LoVo (cell line): ENCODE data around the gene FGF14.

Source experiments
- DNase-seq: peaks from one replicate; pipeline ENCODE4 v3.0.0-alpha.2; 2016; ENCODE audit warnings: low spot score

FGF14 gene

DNA sequence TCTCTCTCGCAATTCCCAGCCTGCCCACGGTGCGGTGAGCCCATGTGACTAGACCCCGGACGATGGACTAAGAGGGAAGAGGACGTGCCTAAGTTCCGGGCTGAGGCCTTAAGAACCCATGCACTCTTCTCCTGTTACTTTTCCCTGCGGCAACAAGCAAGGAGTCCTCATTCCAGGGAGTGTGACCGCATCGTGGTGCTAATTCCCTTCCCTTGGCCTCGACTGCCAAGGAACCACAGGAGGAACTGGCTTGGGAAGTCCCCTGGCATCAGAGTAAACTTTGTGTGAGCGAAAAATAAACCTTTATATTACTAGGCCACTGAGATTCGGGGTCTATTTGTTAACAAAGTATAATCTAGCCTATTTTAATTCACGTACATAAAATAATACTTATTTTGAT is 34.0 kb downstream of the FGF14 start:
- DNase-seq = no peak

- no peak for DNase-seq
These were observed 40.7 kb downstream of the FGF14 start for GRCh38 chr13:102361113-102361512.

DNA sequence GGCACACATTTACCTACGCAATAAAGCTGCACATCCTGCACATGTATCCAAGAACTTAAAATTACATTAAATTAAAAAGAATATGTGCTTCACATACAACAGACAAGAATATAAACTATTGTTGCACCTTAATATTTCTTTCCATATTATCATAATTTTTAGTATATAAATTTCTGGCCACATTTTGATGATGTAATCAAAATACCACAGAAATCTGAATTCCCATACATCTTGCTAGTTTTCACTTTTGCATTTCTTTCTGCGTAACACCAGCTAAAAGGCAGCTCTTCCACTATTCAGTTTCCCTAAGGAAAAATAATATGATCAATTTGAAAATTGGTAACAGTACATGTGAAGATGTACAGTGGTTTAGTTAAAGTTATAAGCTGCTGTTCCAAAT is 42.6 kb downstream of the FGF14 start:
- no peak for DNase-seq

DNA sequence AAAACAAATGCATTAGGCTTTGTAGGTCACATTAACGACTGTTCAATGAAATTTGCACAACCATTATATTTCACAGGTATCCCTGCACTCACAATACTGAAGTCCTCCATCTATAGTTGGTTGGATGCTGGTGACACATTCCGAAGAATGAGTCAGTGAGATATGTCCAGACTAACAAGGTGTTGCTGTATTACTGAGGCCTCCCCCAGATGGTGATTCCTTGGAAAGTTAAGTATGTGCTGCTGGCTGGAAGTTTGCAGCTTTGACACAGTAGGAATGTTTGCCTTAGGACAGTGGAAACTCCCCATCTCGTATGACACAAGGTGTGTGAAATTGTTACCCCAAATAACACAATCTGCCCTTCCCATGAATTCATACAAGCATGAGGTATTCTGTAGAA is 46.6 kb downstream of the FGF14 start:
- DNase-seq = no peak

DNA sequence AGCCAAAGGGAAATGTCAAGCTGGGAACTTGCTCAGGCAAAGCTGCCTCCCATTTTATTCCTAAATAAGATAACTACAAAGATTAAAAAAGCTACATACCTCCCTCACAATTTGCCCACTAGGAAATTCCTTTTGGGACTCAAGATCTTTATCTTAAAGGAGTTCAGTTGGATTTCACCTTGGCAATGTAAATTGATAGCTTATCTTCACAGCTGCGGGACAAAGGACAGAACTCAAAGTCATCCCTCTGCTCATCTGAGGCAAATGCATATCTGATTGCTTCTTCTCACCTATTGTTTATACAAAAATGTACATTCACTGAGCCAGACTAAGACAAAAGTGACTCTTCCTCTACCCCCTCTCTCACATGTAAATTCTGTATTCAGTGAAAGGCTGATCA is 47.8 kb downstream of the FGF14 start:
- DNase-seq = no peak

GRCh38 chr13:102351521-102351920 is 50.3 kb downstream of the FGF14 start:
- DNase-seq = no peak

GRCh38 chr13:102347490-102347889 is 54.4 kb downstream of the FGF14 start:
- no peak for DNase-seq

GRCh38 chr13:102346769-102347168 is 55.1 kb downstream of the FGF14 start:
- no peak for DNase-seq

GRCh38 chr13:102344410-102344809 is 57.4 kb downstream of the FGF14 start:
- DNase-seq = no peak

- DNase-seq = no peak
These were observed 68.3 kb downstream of the FGF14 start for GRCh38 chr13:102333320-102334198.

DNA sequence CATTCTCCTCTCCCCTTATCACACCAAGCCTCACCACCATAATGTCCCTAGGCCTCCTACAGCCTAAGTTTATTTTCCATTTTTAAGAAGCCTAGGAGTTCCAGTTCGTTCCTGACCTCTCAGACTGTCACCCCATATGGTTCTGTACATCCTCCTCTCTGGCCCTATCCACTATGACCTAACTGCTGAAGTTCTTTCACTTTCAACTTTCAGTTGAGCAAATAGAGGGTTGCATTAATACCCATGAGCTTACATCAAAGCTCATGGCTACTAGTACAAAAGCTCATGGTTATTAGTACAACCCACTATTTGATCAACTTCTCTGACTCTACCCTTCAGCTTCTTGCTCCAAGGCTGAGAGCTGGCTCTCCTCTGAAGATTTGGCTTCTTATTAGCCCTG is 72.9 kb downstream of the FGF14 start:
- DNase-seq = no peak

DNA sequence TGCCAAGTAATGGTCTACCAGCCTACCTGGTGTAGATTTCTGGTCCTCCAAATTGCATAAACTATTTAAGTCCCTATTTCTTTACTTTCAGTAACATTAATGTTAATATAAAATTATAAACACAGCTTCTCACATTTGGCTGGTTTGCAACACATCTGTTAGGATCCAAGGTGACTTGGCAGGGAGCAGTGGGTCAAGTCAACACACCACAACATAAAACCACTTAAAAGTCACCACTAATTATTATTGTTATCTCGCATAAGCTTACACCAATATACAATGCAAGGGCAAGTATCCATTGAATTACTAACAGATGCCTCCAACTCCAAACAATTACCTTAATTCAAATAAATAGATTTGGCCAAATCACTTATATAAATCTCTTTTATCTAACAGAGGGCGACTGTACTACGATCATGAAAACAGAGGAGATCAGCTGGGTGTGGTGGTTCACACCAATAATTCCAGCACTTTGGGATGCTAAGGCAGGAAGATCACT is 74.7 kb downstream of the FGF14 start:
- no peak for DNase-seq

GRCh38 chr13:102326381-102327118 is 75.3 kb downstream of the FGF14 start:
- DNase-seq = no peak

DNA sequence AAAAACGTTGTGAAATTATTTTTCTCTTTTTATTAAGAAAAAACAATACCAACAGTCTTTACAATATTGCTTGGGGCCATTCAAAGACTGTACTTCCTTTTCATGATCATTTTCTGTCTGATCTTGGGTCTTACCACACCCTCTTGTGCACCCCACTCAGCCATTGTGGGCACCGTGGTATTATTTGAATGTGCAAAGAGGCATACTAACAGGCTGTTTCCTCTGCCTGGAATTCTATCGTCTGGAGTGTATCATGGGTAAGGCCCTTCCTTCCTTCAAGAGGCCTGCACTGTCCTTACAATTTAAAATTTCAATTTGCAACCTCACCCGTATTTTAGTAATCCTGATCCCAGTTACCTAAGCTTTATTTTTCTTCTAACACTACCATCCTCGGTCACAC is 76.5 kb downstream of the FGF14 start:
- DNase-seq = no peak

DNA sequence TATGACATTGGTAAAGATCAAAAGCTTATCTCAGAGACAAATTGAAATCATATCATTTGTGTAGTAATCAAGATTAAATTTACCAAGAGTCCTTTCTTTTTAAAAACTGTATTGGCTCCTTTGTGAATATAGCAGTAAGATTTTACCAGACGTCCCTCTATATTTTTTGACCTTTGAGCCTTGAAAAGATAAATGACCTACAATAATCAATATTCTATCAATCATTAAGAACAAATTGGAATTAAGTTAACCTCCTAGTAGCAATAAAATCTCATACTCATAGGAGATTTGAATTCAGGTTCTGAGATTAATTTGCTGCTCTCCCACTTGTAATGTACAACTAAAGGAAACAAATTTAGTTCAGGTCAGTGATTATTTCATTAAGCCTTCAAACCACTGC is 78.3 kb downstream of the FGF14 start:
- no peak for DNase-seq

- DNase-seq = no peak
These were observed 78.8 kb downstream of the FGF14 start for GRCh38 chr13:102323012-102323411.

- DNase-seq = no peak
These were observed 79.6 kb downstream of the FGF14 start for GRCh38 chr13:102322211-102322610.

DNA sequence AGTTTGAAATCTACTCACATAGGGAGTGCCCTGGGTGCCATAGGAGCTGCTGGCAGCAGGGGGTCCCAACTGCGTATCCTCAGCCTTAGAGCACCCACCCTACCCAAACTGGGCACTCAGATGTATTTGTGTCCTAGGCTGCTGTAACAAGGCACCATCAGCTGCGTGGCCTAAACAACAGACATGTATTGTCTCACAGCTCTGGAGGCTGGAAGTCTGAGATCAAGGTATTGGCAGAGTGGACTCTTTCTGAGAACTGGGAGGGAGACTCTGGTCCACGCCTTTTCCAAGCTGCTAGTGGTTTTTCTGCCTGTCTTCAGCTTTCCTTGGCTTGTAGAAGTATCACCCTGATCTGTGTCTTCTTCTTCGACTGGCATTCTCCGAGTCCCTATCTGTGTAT is 83.6 kb downstream of the FGF14 start:
- DNase-seq = no peak

DNA sequence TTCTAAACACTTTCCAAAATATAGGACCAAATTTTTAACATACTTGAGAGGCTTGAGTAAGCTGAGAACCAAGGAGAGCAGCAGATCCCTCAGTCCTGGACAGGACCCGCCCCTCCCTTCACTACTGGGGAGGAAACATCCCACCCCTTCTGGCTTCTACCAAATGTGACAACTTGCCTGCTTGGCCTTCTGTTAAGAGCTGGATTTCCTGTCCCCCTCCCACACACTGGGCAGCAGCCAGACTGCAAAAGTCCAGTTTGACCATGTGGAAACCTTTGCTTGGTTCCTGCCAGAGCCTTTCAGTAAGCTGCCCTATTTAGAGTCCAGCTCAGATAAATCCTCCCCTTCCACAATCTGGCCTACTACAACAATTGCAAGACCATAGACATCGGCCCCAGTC is 84.3 kb downstream of the FGF14 start:
- no peak for DNase-seq

DNA sequence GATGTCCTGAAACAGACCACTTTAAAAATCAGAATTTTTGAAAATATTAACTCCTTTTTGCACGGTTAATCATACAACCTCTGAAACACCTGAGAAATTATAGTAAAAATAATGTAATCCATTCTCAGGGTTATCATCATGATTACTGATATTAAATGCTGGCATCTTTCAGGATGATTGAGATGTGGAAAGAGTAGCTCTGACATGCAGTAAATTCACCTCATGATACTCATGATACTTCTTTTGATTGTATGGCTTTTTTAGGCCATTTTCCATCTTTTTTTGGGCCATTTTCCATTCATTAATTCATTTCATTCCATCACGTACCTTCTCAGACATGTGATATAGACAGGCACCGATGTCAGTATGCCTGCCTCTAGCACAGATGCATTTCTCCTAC is 85.1 kb downstream of the FGF14 start:
- no peak for DNase-seq

GRCh38 chr13:102312841-102313240 is 89.0 kb downstream of the FGF14 start:
- DNase-seq = no peak

- DNase-seq = no peak
These were observed 89.9 kb downstream of the FGF14 start for GRCh38 chr13:102311901-102312300.

DNA sequence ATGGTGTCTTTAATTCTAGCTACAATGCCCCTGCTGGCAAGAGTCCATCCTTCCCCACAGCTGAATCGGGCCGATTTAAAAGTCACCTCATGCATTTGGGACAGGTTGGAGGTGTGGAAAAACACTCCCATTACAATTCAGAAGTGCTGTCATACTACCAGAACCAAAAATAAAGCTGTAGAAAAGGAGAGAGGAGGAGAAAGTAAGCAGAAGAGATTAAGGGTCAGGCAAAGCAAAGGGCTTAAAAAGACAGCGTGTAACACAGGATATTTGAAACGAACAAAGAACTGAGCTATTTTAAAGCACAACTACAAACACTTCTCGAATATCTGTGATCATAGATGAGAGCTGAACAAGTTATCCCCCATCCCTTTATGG is 90.4 kb downstream of the FGF14 start:
- no peak for DNase-seq
